SK-N-SH (cell line): ENCODE data around the gene CAMSAP1. TPM values are rescaled to one million over a fixed set of nuclear protein-coding genes. Genes with fewer than 3 reads are reported as not detected.

Experiments used
- CTCF ChIA-PET: fragments of 300-600, 350-600 bp; formaldehyde crosslinking; extraction: SDS; loops from one replicate; lab custom pipeline; 2021; lab: Yijun Ruan, JAX
- POLR2A ChIA-PET: fragments of 350-600 bp; sonication (Branson Sonifier 250); formaldehyde crosslinking; extraction: SDS; loops from one replicate; lab custom pipeline; 2020; ENCODE audit warnings: antibody characterized with exemption, inconsistent platforms; lab: Yijun Ruan, JAX
- DNase-seq: peaks from one replicate; pipeline ENCODE4 v3.0.0; 2012
- H2AFZ ChIP-seq: fragments of 200-600 bp; sonication (generic); 2 replicates; pipeline ENCODE4 v1.8.1; 2016; ENCODE audit warnings: antibody characterized with exemption, mild to moderate bottlenecking, low read depth
- H3F3A ChIP-seq: fragments of 200-600 bp; sonication (generic); replicated peaks from 2 replicates; pipeline ENCODE3; 2016; ENCODE audit warnings: antibody characterized with exemption, mild to moderate bottlenecking; ENCODE audit not compliant: insufficient read depth
- H3K27ac ChIP-seq, 2 experiments: fragments of 200-500 bp in 1 of 2; fragments of 200-600 bp in 1 of 2; sonication (Bioruptor generic) in 1 of 2; sonication (generic), shearing (Covaris generic) in 1 of 2; 2 replicates each; pipeline versions ENCODE4 v1.5.1 to v1.6.1; 2014 to 2016; ENCODE audit warnings: low read depth in 2 of 2, inconsistent platforms in 1 of 2, low read length in 1 of 2, mild to moderate bottlenecking in 1 of 2, mixed read lengths in 1 of 2
- H3K27me3 ChIP-seq: fragments of 200-600 bp; sonication (generic), shearing (Covaris generic); 2 replicates; pipeline ENCODE4 v1.6.1; 2016; ENCODE audit warnings: mixed run types; ENCODE audit not compliant: insufficient read depth
- H3K36me3 ChIP-seq, 2 experiments: fragments of 200-500 bp in 1 of 2; fragments of 200-600 bp in 1 of 2; sonication (Bioruptor generic) in 1 of 2; sonication (generic) in 1 of 2; replicated peaks in 1 of 2; 2 replicates each; pipeline versions ENCODE3 to v1.5.1; 2014 to 2016; ENCODE audit warnings: low read length in 1 of 2, mild to moderate bottlenecking in 1 of 2; ENCODE audit not compliant: insufficient read depth in 2 of 2, control insufficient read depth in 1 of 2
- H3K4me1 ChIP-seq, 2 experiments: fragments of 200-500 bp in 1 of 2; fragments of 200-600 bp in 1 of 2; sonication (Bioruptor generic) in 1 of 2; sonication (generic), shearing (Covaris generic) in 1 of 2; 2 replicates each; pipeline versions ENCODE4 v1.5.1 to v1.6.1; 2014 to 2016; ENCODE audit warnings: low read depth in 1 of 2, low read length in 1 of 2, mixed run types in 1 of 2; ENCODE audit not compliant: insufficient read depth in 2 of 2, control insufficient read depth in 1 of 2
- H3K4me2 ChIP-seq: fragments of 200-600 bp; sonication (generic), shearing (Covaris generic); 2 replicates; pipeline ENCODE4 v1.6.1; 2017; ENCODE audit warnings: mixed run types
- H3K4me3 ChIP-seq, 2 experiments: fragments of 200-500 bp in 1 of 2; fragments of 200-600 bp in 1 of 2; sonication (Bioruptor generic) in 1 of 2; sonication (generic), shearing (Covaris generic) in 1 of 2; 2 replicates each; pipeline versions ENCODE4 v1.5.1 to v1.8.1; 2014 to 2016; ENCODE audit warnings: low read depth in 2 of 2, inconsistent platforms in 1 of 2, low read length in 1 of 2, mild to moderate bottlenecking in 1 of 2, mixed read lengths in 1 of 2, moderate library complexity in 1 of 2
- H3K79me2 ChIP-seq: fragments of 200-600 bp; sonication (generic); 2 replicates; pipeline ENCODE4 v1.8.1; 2017; ENCODE audit warnings: mild to moderate bottlenecking; ENCODE audit not compliant: insufficient read depth
- H3K9ac ChIP-seq: fragments of 200-600 bp; sonication (generic); 2 replicates; pipeline ENCODE4 v1.6.1; 2017; ENCODE audit warnings: mixed run types
- H3K9me2 ChIP-seq: fragments of 200-600 bp; sonication (generic); 2 replicates; pipeline ENCODE4 v1.6.1; 2017; ENCODE audit warnings: mixed run types
- H3K9me3 ChIP-seq: fragments of 200-600 bp; sonication (generic); 2 replicates; pipeline ENCODE4 v1.6.1; 2017; ENCODE audit warnings: mixed run types, mild to moderate bottlenecking, moderate library complexity
- H4K20me1 ChIP-seq: fragments of 200-600 bp; sonication (generic); 2 replicates; pipeline ENCODE4 v1.6.1; 2017; ENCODE audit warnings: mild to moderate bottlenecking, mixed run types; ENCODE audit not compliant: insufficient read depth
- CTCF ChIP-seq: fragments of 200-600 bp; sonication (generic); IDR thresholded peaks from 2 replicates; pipeline ENCODE4 v1.6.1; 2017; ENCODE audit warnings: antibody characterized with exemption, mild to moderate bottlenecking, moderate library complexity
- FOSL2 ChIP-seq: IDR thresholded peaks from 2 replicates; pipeline ENCODE4 v1.4.0; 2012; ENCODE audit warnings: low read depth, mild to moderate bottlenecking, moderate library complexity, borderline replicate concordance
- FOXJ3 ChIP-seq: sonication (generic); formaldehyde crosslinking; IDR thresholded peaks from 2 replicates; pipeline ENCODE4 v1.5.1; 2020; ENCODE audit warnings: mild to moderate bottlenecking, missing genetic modification reagents
- GABPA ChIP-seq: IDR thresholded peaks from 2 replicates; pipeline ENCODE4 v1.4.0; 2012; ENCODE audit warnings: low read depth, mild to moderate bottlenecking
- MEF2A ChIP-seq: IDR thresholded peaks from 2 replicates; pipeline ENCODE4 v1.4.0; 2012; ENCODE audit warnings: low read depth, borderline replicate concordance
- MXI1 ChIP-seq: IDR thresholded peaks from 2 replicates; pipeline ENCODE4 v1.6.1; 2012; ENCODE audit warnings: mild to moderate bottlenecking, low read depth, low read length, improper control_type of control experiment
- NFIC ChIP-seq: IDR thresholded peaks from 2 replicates; pipeline ENCODE4 v1.4.0; 2012; ENCODE audit warnings: borderline replicate concordance
- NRF1 ChIP-seq: IDR thresholded peaks from 2 replicates; pipeline ENCODE4 v1.6.1; 2012; ENCODE audit warnings: low read depth, mild to moderate bottlenecking, low read length
- PBX3 ChIP-seq: IDR thresholded peaks from 2 replicates; pipeline ENCODE4; 2012
- REST ChIP-seq: IDR thresholded peaks from 2 replicates; pipeline ENCODE4 v1.6.1; 2012; ENCODE audit warnings: mild to moderate bottlenecking, low read depth, low read length, moderate library complexity
- RXRA ChIP-seq: IDR thresholded peaks from 2 replicates; pipeline ENCODE4 v1.4.0; 2012; ENCODE audit warnings: low read depth, mild to moderate bottlenecking, borderline replicate concordance
- SMC3 ChIP-seq: IDR thresholded peaks from 2 replicates; pipeline ENCODE4 v1.6.1; 2012; ENCODE audit warnings: low read depth, low read length, improper control_type of control experiment
- TAF1 ChIP-seq: IDR thresholded peaks from 2 replicates; pipeline ENCODE4 v1.6.1; 2012; ENCODE audit warnings: low read depth, mild to moderate bottlenecking, low read length, moderate library complexity, borderline replicate concordance
- TCF12 ChIP-seq: IDR thresholded peaks from 2 replicates; pipeline ENCODE4 v1.4.0; 2012
- USF2 ChIP-seq: fragments of 150-350 bp; IDR thresholded peaks from 2 replicates; pipeline ENCODE4 v1.6.1; 2017; ENCODE audit warnings: antibody characterized with exemption, low read length, low read depth, borderline replicate concordance
- WGBS: methylation state at CpG from one replicate; pipeline ENCODE4 v1.1.6; 2017; ENCODE audit warnings: low lambda C conversion rate; 5-methylcytosine and 5-hydroxymethylcytosine counted together
- polyA plus RNA-seq, 3 experiments: library from polyadenylated mRNA; depleted of rRNA; stranded (reverse); fragments of >200 nt; gene quantifications; 2 replicates each; pipeline ENCODE4 v1.2.3, GENCODE V29; 2012

The CAMSAP1 gene
- polyA plus RNA-seq, 1 of the 3 experiments (the other 2 are of a cell fraction), result 8.9 TPM

- no peak overlapping the region for H2AFZ ChIP-seq
- H3K9me3 ChIP-seq, result peaks cover under 1% of the 10 kb centered on the region; the same call in 1 of the 2 replicates
- peaks cover 22 to 66% of the 10 kb centered on the region in 2 experiments for H3K4me1 ChIP-seq
- H3K27me3 ChIP-seq, result no peaks in the 10 kb centered on the region
- peak; percentile 52 for DNase-seq
- WGBS, result 79% methylated on average over 6 of the region's 18 CpGs
- no peak overlapping the region; a peak in 1 of 4 replicates for H3K27ac ChIP-seq
- peaks cover 98% of the 10 kb centered on the region for H4K20me1 ChIP-seq
- H3K9ac ChIP-seq, result no peak overlapping the region
- POLR2A ChIA-PET, result no interaction called here
- peaks cover 100% of the 10 kb centered on the region for H3K79me2 ChIP-seq
- H3K4me2 ChIP-seq, result no peak overlapping the region
- H3F3A ChIP-seq, result no peaks in the 10 kb centered on the region
- CTCF ChIA-PET, result interaction anchor here (0.9 to 1.6 kb wide), 5 partner anchors 10 to 232 kb away, joined by 3 to 5 read pairs (median 4); partner anchors contain the start of gene KCNT1
- H3K9me2 ChIP-seq, result no peaks in the 10 kb centered on the region
- no peak overlapping the region for H3K4me3 ChIP-seq
- no peaks in the 10 kb centered on the region for H3K36me3 ChIP-seq
- TF ChIP-seq TAF1 (no peak), NFIC (no peak), CTCF (no peak), REST (no peak), FOXJ3 (CRISPR knock-in tag) (no peak), MXI1 (no peak), TCF12 (no peak), RXRA (no peak), NRF1 (no peak), USF2 (no peak), FOSL2 (no peak), SMC3 (no peak), GABPA (no peak), PBX3 (no peak), MEF2A (no peak)
Measured at GRCh38 chr9:135890190-135891026, 16.9 kb downstream of the CAMSAP1 start.
